H1 (cell line): Measurements from ENCODE around the gene EGLN3. TPM values are rescaled to one million over a fixed set of nuclear protein-coding genes. Genes with fewer than 3 reads are reported as not detected.

Experiments
- EZH2 ChIP-seq: fragments of 200-600 bp; sonication (generic); IDR thresholded peaks from 2 replicates; pipeline ENCODE4 v1.7.1; 2012; ENCODE audit warnings: low read depth, mild to moderate bottlenecking, moderate library complexity, low read length, inconsistent platforms; ENCODE audit not compliant: severe bottlenecking
- polyA plus RNA-seq, 7 experiments: library from polyadenylated mRNA; depleted of rRNA in 3 of 7; stranded (reverse) in 5 of 7; unstranded in 2 of 7; fragments of >200 nt in 5 of 7; fragments of 200-250 nt in 2 of 7; gene quantifications; 1 replicate in 5 of 7; 2 replicates in 1 of 7; 4 replicates in 1 of 7; pipeline versions ENCODE4 v1.2.1 to v1.2.3, GENCODE V29; 2011 to 2013; ENCODE audit warnings: missing spikeins in 2 of 7, mixed read lengths in 2 of 7
- total RNA-seq: library from RNA; stranded (reverse); fragmentation: NEBNext Ultra II Directional; extraction: Animal tissue kit (Norgen Biotek cat#: 25700); gene quantifications from 2 replicates; pipeline ENCODE4 v1.2.1, GENCODE V29; 2021

The EGLN3 gene
- total and polyA plus RNA-seq, 2 of the 8 experiments (the other 6 are each of a cell fraction or from before 2014, with no cell fraction given), result 10.6 to 27.3 TPM

DNA sequence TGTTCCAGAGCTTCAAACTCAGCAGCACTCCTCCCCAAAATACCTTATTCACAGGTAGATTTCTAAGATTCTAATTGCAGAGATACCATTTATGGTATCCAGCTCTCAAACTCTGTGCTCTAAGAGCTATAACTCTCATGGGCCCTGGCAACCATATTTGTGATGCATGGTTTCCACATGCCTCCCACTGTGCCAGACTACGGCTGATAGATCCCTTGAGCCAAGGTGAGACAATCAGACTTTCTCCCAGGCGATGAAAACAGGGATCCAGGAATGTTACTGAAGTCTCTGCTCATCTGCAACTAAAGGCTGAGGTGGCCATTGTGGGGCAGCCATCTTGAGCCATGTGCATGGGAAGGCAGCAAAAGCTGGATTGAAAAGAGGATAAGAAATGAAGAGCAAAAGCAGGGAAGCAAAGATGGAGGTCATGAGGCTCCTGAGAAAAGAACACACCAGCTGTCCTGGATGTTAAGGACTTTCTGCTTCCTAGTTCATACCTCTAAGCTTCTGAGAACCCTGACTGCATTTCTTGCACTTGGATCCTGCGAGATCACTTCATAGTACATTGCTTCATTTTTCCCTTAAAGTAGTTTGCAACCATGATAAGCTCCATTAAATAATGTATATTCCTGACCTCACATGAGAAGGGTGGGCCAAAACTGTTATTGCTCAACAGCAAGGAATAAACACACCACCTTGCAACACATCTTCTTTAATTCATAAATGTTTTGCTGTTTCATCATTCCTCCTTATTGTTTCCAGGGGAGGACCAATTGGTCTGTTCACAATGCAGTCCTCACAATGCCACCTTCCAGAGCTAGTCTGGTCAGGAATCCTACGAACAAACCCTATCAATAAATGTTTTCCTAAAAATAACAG, 5.4 kb downstream of the EGLN3 start (continued):
- TF ChIP-seq EZH2, result no peak
